Ureter (tissue), 1 donor: ENCODE results near the gene HELLS. TPM values are rescaled to one million over a fixed set of nuclear protein-coding genes. Genes with fewer than 3 reads are reported as not detected.
"Not testable (repeated sequence)": the region's sequence is repeated elsewhere in the genome, so short reads cannot be mapped to it uniquely, and the experiment has no call there.

Experiments used
- DNase-seq: peaks from one replicate; pipeline ENCODE4 v3.0.0-alpha.2; 2020; ENCODE audit warnings: low spot score
- total RNA-seq: library from RNA; stranded (reverse); gene quantifications from one replicate; pipeline ENCODE4 v1.2.4, GENCODE V29; 2023
- donor health status: DM: yes; HTN: yes; CAD: no.

The HELLS gene
- total RNA-seq, result 18.0 TPM

GRCh38 chr10:94545391-94546048 is at the start of gene HELLS:
HELLS (plus strand) TSS chr10:94545788; CDS start chr10:94545922, 134 bp downstream.
- DNase-seq, result peak; percentile 81

- no peak for DNase-seq
These were observed 49.6 kb upstream of the HELLS start for GRCh38 chr10:94496010-94496409.

DNA sequence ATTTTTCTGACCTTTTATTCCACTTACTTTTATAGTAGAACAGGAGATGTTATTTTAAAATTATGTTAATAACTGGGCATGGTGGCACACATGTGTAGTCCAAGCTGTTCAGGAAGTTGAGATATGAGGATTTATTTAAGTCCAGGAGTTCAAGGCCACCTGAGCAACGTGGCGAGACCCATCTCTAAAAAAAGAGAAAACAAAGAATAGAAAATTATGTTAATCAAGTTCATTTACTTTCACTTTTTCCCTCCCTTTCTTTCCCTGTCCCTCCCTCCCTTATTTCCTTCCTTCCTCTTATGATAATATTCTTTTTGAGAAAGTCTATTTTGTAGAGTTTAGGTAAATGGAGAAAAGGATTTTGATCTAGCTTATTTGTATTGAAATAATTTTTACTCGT is 48.9 kb upstream of the HELLS start:
- no peak for DNase-seq

DNA sequence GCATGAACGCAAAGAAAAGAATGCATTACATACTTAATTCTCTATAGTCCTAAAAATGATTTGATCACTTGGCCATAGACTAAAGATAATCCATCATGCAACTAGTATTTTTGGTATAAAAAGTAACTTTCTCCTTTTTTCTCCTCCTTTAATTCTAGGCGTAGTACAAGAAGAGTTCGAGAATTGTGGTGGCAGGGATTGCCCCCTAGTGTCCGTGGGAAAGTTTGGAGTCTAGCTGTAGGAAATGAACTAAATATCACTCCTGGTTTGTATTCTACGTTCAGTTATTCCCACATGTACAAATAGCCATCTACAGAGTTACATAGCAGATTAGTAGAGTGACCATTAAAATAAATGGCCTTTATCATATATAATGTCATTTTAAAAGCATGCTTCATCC is 45.5 kb upstream of the HELLS start:
- no peak for DNase-seq

GRCh38 chr10:94521276-94522250 is 24.0 kb upstream of the HELLS start:
- DNase-seq, result no peak

DNA sequence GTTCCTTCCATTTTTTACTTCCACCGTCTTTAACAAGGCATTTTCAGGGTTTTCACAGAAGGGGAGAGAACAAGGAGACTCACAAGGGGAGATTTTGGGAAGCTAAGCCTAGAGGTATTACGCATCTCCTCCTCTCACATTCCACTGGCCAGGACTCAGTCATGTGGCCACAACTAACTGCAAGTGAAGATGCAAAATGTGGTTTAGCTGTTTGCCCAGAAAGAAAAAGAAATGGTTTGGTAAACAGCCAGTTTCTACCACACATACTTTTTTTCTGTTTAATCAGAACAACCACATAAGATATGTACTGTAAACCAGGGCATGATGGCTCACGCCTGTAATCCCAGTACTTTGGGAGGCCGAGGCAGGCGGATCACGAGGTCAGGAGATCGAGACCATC is 21.4 kb upstream of the HELLS start:
- DNase-seq, result no peak

DNA sequence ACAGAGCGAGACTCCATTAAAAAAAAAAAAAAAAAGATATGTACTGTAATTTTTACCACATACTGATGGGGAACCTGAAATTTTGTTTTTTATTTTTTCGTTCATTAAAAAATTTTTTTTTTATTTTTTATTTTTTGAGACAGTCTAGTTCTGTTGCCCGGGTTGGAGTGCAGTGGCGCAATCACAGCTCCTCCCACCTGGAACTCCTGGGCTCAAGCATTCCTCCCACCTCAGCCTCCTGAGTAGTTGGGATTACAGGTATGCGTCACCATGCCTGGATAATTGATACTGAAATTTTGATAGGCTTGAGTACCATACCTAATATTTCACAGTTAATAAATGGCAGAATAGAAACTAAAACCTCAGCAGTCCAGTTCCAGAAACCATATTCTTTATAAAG is 20.9 kb upstream of the HELLS start:
- no peak for DNase-seq

GRCh38 chr10:94531550-94531949 is 14.0 kb upstream of the HELLS start:
- not testable (repeated sequence) for DNase-seq

DNA sequence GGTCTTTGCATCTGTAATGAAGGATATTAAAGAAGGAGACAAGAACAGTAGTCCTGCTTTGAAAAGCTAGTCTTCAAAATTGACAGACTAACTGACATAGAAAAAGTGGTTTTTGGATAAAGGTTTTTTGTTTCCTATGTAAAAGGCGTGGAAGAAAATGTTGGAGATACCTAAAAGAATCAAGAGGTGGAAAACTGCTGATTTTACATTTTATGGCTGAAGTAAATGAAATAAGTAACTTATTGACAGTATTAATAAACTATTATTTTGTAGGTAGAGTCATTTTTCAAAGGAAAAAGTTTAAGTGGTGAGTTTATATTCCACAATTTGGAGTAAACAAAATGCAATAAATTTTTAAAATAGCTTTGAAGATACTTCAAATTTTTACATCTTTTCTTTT is 12.6 kb upstream of the HELLS start:
- no peak for DNase-seq

DNA sequence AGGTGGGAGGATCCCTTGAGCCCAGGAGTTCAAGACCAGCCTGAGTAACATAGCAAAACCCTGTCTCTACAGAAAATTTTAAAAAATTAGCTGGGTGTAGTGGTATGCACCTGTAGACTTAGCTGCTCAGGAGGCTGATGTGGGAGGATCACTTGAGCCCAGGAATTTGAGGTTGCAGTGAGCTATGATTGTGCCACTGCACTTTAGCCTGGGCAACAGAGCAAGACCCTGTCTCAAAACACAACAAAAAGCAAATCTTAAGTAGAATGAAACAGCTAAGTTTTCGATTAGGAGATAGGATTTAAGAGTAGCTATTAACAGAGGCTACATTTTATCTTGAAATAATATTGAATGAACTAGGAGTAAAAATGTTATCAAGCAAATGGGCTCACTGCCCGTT is 3.3 kb upstream of the HELLS start:
- DNase-seq, result not testable (repeated sequence)

GRCh38 chr10:94546049-94546900 is 687 bp downstream of the HELLS start:
- DNase-seq, result no peak

DNA sequence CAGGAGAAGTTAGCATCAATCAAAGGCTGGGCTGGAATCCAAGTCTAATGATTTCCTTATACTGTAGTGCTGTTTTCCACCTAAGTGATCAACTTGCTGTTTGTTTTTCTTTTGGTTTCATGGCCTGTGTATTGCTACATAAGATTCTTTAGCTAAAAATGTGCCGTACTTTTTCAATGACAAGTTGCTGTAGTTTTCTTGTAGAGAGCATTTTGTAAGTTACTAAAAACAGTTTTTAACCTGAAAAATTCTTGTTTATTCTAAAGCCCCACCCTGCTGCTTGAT is 1.3 kb downstream of the HELLS start:
- no peak for DNase-seq

- no peak for DNase-seq
These were observed 3.6 kb downstream of the HELLS start for GRCh38 chr10:94549221-94549620.

DNA sequence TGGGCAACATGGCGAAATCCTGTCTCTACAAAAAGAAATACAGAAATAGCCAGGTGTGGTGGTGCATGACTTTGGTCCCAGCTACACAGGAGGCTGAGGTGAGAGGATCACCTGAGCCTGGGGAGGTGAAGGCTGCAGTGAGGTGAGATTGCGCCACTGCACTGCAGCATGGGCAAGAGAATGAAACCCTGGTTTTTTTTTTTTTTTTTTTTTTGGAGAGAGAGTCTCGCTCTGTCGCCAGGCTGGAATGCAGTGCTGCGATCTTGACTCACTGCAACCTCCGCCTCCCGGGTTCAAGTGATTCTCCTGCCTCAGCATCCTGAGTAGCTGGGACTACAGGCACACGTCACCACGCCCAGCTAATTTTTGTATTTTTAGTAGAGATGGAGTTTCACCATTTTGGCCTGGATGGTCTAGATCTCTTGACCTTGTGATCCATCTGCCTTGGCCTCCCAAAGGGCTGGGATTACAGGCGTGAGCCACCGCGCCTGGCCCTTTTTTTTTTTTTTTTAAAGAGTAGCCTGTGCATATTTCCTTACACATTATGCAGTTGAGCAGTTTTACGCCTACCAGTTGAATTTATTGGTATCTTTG is 22.2 kb downstream of the HELLS start:
- DNase-seq, result not testable (repeated sequence)

- no peak for DNase-seq
These were observed 25.5 kb downstream of the HELLS start for GRCh38 chr10:94571081-94571480.

GRCh38 chr10:94571528-94571927 is 25.9 kb downstream of the HELLS start:
- no peak for DNase-seq

DNA sequence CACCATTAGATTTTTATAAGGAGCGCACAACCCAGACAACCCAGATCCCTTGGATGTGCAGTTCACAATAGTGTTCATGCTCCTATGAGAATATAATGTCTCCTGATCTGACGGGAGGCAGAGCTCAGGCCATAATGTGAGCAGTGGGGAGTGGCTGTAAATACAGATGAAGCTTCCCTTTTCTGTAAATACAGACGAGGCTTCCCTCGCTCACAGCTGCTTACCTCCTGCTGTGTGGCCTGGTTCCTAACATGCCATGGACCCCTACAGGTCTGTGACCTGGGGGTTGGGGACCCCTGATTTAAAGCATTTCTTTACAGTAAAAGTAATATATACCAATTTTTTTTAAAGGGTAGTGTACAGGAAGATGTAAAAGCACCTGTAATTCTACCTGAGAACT is 33.2 kb downstream of the HELLS start:
- no peak for DNase-seq

- DNase-seq, result no peak
These were observed 37.5 kb downstream of the HELLS start for GRCh38 chr10:94583124-94583523.

DNA sequence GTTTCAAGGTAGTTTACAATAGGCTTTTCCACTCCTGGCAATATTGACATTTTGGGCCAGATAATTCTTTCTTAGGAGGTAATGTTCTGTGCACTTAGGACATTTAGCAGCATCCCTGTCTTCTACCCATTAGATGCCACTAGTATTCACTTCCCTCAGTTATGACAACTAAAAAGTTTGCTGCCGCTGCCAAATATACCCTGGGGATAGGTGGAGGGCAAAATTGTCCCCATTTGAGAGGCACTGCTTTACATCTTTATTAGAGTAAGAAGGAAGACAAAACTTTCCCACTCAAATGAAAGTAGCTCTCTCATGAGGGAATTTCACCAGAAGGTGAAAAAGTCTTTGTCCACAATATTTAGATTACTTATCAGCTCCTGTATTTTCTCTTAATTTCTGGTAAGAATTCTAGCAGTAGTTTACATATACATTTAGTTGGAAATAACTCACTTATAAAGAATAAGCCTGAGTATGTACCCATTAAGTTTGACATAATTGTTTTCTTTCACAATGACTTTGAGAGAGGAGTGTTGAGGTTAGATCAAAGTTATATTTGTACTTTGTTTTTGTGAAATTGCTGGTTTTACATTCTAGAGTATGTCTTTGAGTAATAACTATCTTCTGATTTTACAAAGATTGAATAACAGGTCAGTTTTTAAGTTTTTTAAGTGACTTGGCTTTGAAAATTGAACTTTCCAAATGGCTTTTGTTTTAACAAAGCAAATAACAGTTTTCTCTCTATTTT is 46.0 kb downstream of the HELLS start:
- DNase-seq, result no peak

DNA sequence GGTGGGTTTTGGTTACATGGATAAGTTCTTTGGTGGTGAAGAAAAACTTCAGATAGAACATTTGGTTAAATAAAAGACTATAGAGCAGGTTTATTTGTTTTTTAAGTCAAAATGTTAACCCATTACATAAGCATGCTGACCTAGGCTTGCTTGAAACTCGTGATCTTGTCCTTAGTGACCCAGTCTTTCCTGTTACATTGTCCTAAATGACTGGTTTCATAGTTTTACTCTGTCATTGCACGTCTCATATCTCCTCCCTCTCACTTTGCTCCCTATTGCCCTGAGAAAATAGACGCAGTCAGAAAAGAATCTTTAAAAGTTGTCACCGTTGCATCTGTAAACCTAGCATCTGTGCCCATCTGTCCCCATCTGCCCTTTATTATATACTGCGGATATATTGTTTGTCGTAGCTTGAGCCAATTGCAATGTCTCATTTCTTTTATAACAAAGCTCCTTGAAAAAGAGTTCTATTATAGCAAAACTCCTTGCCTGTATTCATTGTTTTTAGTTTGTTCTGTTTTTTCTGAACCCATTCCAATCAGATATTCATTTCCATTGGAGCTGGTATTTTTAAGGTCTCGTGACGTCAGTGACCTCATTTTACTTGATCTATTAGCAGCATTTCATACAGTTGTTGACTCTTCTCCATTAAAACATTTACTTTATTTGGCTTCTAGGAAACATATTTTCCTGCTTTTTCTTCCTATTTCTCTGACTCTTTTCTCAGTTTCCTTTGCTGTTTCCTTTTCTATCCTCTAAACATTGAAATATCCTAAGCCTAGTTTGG is 57.3 kb downstream of the HELLS start:
- no peak for DNase-seq
